H1 (cell line): ENCODE data around the gene CCDC28B. TPM values are rescaled to one million over a fixed set of nuclear protein-coding genes. Genes with fewer than 3 reads are reported as not detected.

ENCODE experiments used
- EGR1 ChIP-seq: IDR thresholded peaks from 2 replicates; pipeline ENCODE4 v1.6.1; 2011; ENCODE audit warnings: low read depth, low read length, borderline replicate concordance
- FOSL1 ChIP-seq: IDR thresholded peaks from 2 replicates; pipeline ENCODE4 v1.6.1; 2011; ENCODE audit warnings: mild to moderate bottlenecking, low read depth, low read length, moderate library complexity; ENCODE audit not compliant: insufficient read depth
- HDAC2 ChIP-seq, 2 experiments: fragments of 300-600 bp in 1 of 2; sonication (generic) in 1 of 2; IDR thresholded peaks; 2 replicates each; pipeline ENCODE4 v1.6.1; 2011 to 2012; ENCODE audit warnings: low read depth in 2 of 2, low read length in 2 of 2, mild to moderate bottlenecking in 2 of 2, moderate library complexity in 2 of 2, borderline replicate concordance in 1 of 2, inconsistent platforms in 1 of 2
- PHF8 ChIP-seq: fragments of 200-600 bp; sonication (generic); conservative IDR thresholded peaks from 2 replicates; pipeline ENCODE4 v1.7.1; 2012; ENCODE audit warnings: low read depth, mild to moderate bottlenecking, inconsistent platforms, low read length, moderate library complexity
- POLR2A ChIP-seq, 2 experiments: IDR thresholded peaks; 1 replicate in 1 of 2; 2 replicates in 1 of 2; pipeline ENCODE4 v1.6.1; 2011; ENCODE audit warnings: low read depth in 2 of 2, low read length in 2 of 2, mild to moderate bottlenecking in 2 of 2; ENCODE audit errors: control extremely low read depth in 1 of 2
- SIRT6 ChIP-seq: IDR thresholded peaks from one replicate; pipeline ENCODE4 v1.7.1; 2012; ENCODE audit warnings: low read length, inconsistent platforms
- polyA plus RNA-seq, 7 experiments: library from polyadenylated mRNA; depleted of rRNA in 3 of 7; stranded (reverse) in 5 of 7; unstranded in 2 of 7; fragments of >200 nt in 5 of 7; fragments of 200-250 nt in 2 of 7; gene quantifications; 1 replicate in 5 of 7; 2 replicates in 1 of 7; 4 replicates in 1 of 7; pipeline versions ENCODE4 v1.2.1 to v1.2.3, GENCODE V29; 2011 to 2013; ENCODE audit warnings: missing spikeins in 2 of 7, mixed read lengths in 2 of 7
- total RNA-seq: library from RNA; stranded (reverse); fragmentation: NEBNext Ultra II Directional; extraction: Animal tissue kit (Norgen Biotek cat#: 25700); gene quantifications from 2 replicates; pipeline ENCODE4 v1.2.1, GENCODE V29; 2021
- TF ChIP-seq, protein P1 (sequence below): IDR thresholded peaks from 2 replicates; pipeline ENCODE4 v1.6.1; 2011; ENCODE audit warnings: low read length, improper control_type of control experiment
- TF ChIP-seq, protein P2 (sequence below): IDR thresholded peaks from 2 replicates; pipeline ENCODE4 v1.6.1; 2012; ENCODE audit warnings: inconsistent platforms

The CCDC28B gene
- total and polyA plus RNA-seq, 2 of the 8 experiments (the other 6 are each of a cell fraction or from before 2014, with no cell fraction given) = 16.7 to 17.1 TPM

DNA sequence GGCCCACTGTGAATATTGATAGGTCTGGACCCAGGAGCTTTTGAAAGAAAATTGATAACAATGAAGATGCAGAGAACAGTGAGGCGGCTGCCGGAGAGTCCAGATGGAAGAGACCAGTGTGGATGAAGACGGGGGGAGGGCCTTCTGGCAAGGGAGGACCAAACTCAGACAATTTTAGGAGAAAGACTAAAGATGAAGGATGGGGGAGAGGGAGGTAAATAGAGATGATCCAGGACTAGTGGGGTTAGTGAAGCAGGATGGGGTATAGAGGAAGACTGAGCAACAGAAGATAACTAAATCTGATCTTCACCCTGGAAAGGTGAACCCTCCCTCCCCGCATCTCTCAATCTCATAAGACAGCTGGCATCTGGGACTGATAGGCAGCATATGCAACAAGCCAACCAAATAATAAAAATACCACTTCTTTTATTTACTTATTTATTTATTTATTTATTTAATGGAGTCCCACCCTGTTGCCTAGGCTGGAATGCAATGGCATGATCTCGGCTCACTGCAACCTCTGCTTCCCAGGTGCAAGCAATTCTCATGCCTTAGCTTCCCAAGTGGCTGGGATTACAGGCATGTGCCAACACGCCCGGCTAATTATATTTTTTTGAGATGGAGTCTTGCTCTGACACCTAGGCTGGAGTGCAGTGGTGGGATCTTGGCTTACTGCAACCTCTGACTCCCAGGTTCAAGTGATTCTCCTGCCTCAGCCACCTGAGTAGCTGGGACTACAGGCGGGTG is 32.3 kb downstream of the CCDC28B start (continued):
- TF ChIP-seq, protein P1, sequence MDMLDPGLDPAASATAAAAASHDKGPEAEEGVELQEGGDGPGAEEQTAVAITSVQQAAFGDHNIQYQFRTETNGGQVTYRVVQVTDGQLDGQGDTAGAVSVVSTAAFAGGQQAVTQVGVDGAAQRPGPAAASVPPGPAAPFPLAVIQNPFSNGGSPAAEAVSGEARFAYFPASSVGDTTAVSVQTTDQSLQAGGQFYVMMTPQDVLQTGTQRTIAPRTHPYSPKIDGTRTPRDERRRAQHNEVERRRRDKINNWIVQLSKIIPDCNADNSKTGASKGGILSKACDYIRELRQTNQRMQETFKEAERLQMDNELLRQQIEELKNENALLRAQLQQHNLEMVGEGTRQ = no peak
- TF ChIP-seq EGR1 = no peak
- no peak for TF ChIP-seq FOSL1
- no peak for TF ChIP-seq HDAC2 (IDR thresholded peaks at IDR 0.05; ENCODE audit: borderline replicate concordance in 1 of 2, low read depth in 2 of 2, low read length in 2 of 2)
- TF ChIP-seq POLR2A (IDR thresholded peaks at IDR 0.05; ENCODE audit: control extremely low read depth in 1 of 2, low read depth in 2 of 2, low read length in 2 of 2) = no peak
- no peak for TF ChIP-seq PHF8
- no peak for TF ChIP-seq SIRT6
- TF ChIP-seq, protein P2, sequence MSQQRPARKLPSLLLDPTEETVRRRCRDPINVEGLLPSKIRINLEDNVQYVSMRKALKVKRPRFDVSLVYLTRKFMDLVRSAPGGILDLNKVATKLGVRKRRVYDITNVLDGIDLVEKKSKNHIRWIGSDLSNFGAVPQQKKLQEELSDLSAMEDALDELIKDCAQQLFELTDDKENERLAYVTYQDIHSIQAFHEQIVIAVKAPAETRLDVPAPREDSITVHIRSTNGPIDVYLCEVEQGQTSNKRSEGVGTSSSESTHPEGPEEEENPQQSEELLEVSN = no peak
- TF ChIP-seq, all 59 proteins: peak for 0
